ENCODE measurements around the gene SMG6.
"Not testable (repeated sequence)": the region's sequence is repeated elsewhere in the genome, so short reads cannot be mapped to it uniquely, and the experiment has no call there.

The SMG6 gene

GRCh38 chr17:2227025-2227699 lies 76.4 kb downstream of the SMG6 start:
- no peak for DNase-seq

GRCh38 chr17:2223617-2223927 lies 80.0 kb downstream of the SMG6 start:
- DNase-seq, result no peak

DNA sequence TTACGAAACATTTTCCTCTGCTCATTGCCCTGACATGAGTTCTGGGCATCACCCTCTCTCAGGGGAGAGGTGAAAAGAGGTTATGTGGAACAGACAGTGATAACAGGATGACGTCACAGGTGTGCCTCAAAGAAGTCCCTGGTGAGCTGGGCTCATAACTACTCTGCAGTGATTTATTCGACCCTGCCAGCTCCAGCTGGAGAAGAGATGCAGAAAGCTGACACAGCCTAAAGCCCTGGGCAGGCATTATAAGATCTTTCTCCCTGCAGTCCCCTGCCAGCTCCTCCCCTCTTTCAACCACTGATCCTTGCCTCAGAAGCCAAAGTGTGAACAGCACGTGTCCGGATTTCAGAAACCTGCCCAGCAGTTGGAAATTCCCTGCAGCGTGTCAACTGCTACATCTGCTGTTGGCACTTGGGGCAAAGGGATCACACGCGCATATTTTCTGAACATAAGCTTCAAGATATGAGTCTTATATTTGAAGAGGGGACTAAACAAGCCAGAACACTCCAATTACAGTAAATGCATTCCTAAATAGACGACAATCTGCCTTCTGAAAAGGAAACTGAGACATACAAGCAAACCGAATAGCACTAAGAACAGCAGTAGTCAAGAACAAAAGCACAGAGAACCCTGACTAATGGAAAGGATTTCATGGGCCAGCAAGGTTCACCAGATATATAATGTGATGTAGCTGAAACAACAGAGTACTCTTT lies 80.5 kb downstream of the SMG6 start:
- DNase-seq, result no peak

DNA sequence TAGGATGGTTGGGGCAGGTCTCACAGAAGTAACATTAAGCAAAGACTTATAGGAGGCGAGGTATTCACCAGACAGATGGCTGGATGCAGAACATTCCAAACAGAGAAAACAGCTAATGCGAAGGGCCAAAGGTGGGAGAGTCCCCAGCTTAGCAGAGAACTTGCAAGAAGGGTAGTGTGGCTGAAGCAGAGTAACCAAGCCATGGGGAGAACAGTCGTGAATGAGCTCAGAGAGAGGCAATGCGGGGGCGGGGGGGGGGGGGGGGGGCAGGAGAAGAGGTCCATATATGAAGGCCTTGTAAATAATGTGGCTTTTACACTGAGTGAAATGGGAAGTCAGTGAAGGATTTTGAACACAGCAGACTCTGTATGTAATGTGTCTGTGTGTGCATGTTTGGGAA lies 81.3 kb downstream of the SMG6 start:
- DNase-seq, result no peak

GRCh38 chr17:2218426-2218825 lies 85.2 kb downstream of the SMG6 start:
- DNase-seq, result no peak

GRCh38 chr17:2215616-2216364 lies 87.8 kb downstream of the SMG6 start:
- DNase-seq, result no peak

DNA sequence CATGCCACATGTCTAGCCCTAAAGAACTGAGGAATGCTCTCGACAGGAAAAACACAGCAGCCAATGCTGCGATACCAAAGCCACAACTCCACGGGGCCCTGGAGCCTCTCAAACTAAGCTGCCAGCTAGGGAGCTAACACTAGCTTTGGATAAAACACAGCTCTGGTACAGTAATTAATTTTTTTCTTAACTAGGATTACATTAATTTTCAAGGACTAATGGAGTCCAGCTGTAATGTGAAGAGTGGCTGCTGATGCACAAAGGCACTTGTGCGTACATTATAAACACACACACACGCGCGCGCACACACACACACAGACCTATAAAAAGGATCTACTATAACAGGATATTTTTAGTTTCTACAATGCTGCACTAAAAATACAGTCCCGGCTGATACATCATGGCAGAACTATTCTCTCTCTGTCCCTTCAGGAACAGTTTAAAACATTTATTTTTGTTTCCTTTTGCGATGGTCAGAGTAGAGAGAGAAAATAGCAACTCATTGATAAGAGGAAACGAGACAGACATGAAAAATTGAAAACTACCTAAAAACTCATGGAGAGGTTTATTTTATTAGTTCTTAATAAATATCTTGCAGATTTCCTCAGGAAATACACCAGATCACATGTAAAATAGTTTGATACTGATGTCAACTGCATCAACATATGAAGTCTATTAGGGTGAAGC lies 88.5 kb downstream of the SMG6 start:
- peak in 1 of 3 experiments; percentile 34 for DNase-seq

DNA sequence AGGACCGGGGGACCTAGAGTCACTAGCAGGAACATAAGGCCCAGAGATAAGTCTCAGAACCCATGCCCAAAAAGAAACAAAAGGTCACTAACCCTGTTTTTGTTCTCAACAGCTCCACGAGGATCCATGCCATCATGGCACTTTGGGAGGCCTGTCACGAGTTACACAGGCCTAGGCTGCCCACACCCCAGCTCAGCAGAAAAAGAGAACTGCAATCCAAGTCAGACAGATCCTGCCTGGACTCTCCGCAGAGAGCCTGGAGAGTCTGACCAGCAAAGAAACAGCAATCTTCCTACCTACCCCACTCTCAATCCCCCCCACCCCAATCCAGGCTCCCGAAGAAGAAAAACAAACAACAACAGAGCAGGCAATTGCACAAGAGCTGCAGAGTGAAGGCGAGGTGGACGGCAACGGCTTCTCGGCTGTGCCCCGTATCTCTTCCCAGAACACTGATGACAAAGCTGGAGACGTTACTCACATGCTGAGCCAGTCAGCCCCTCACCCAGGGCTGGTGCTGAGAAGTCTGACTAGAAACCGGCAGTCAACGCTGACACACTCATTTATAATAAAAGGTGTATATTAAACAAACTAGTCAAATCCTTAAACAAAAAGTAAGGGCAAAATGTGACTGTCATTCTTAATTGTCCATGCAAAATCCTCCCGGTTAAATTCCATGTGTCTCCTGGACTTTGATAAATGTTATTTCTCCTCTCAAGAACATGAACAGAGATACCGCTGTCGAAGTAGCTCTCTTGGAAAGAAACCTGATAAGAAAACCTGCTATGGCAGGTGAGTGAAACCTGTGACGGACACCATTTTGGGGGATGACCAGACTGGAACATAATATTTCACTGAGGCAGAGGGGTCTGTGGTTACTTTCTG lies 89.3 kb downstream of the SMG6 start:
- DNase-seq, result no peak

- peak in 1 of 3 experiments; percentile 12 for DNase-seq
Observed at GRCh38 chr17:2213291-2213960, 90.2 kb downstream of the SMG6 start.

DNA sequence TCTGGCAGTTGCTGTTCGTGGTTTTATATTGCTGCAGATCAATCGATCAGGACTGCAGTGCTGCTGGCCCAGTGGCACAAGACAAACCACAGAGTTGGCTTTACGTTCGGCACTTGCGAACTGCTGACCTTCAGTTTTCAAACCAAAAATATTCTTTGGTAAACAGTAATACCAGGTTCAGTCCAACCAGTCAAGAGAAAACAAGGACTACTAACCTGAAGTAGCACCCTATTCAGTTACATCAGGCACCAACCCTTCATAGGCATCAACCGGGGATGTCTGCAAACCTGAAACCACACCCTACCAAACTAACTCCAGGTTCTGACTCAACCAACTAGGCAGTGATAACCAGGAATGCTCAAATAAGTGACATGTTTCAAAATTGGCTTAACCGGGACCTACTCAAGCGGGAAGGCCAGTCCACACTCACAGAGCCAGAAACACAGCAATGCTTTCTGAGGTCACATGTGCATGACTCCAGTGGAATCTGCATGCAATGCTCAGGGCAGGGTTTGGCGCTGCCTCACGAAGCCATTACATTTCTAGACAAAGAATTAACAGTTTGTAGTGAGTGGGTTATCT lies 91.1 kb downstream of the SMG6 start:
- DNase-seq, result no peak

GRCh38 chr17:2211661-2212399 lies 91.8 kb downstream of the SMG6 start:
- DNase-seq, result no peak

DNA sequence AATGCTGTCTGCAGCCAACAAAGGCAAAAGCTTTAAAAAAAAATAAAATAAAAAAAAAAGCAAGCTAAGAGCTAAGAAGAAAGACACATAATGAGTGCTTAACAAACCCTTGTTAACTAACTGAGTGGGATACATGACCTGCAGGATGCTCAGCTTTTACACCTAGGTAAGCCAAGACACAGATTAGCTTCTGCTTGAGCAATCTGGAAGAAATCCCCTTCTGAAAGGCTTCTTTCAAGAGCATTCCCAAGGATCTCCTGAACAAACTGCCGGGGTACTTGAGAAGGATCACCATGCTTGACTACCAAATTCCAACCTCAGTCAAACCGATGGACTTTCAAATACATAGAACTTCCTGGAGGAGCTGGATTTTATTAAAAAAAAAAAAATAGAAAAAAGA lies 92.9 kb downstream of the SMG6 start:
- no peak for DNase-seq

GRCh38 chr17:2207815-2208515 lies 95.6 kb downstream of the SMG6 start:
- DNase-seq, result no peak

DNA sequence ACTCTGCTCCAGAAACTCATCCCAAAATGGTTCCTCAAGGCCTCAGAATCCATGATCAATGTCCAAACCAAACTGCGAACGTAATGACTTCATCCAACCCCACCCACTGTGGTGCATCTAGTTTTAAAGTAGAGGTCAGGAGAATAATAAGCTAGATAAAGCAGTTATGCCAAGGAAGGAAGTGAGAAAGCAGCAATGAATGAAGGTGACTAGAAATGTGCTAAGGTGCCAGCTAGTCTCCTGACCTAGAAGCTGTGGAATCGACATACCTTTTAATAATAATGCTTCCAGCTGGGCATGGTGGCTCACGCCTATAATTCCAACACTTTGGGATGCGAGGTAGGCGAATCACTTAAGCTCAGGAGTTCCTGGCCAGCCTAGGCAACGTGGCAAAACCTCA lies 99.2 kb downstream of the SMG6 start:
- no peak for DNase-seq

DNA sequence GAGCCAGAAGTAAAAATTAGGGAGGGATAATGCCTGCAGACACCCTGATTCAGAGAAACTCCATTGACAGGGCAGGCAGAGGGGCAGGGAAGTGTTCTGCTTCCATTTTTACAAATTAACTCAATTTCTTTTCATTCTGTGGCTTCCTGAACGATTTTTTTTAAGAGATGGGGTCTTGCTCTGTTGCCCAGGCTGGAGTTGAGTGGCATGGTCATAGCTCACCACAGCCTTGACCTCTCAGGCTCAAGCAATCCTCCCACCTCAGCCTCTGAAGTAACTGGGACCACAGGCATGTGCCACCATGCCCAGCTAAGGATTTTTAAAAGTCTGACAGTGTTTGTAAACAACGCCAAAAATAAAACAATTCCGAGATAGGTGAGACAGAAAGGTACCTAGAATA lies 99.8 kb downstream of the SMG6 start:
- DNase-seq, result no peak

- no peak for DNase-seq
Observed at GRCh38 chr17:2202996-2203575, 100.5 kb downstream of the SMG6 start.

GRCh38 chr17:2202302-2202995 lies 101.1 kb downstream of the SMG6 start:
- no peak for DNase-seq

GRCh38 chr17:2199386-2199785 lies 104.2 kb downstream of the SMG6 start:
- not testable (repeated sequence) for DNase-seq

GRCh38 chr17:2198927-2199326 lies 104.7 kb downstream of the SMG6 start:
- no peak for DNase-seq

Measured in NCI-H1417 (cell line).